DMS 273 treated with DMSO at 0.1 percent for 48 hours (cell line): ENCODE measurements around the gene MX2.

Source experiments
- DNase-seq: peaks from one replicate; lab custom pipeline; 2025; lab: John Stamatoyannopoulos, UW

The MX2 gene

GRCh38 chr21:41438425-41439113 is 76.7 kb downstream of the MX2 start:
- no peak for DNase-seq

DNA sequence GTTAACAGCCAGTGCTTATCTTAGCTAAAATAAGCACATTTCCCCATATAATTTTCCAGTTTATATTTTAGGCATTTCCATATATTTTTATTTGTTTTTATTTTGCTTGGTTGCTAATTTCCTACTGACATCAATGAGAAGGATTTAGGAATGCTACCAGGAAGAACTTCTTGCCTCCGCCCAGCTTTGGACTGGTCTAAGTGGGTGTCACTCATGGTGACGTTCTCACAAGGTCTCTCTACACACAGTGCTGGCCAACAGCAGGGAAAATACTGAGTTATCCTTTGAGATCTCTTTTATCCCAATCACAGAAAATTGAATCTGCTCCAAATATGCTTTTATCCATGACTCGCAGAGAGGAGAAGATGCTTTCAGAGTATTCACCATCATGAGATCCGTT is 77.4 kb downstream of the MX2 start:
- no peak for DNase-seq

GRCh38 chr21:41441546-41441945 is 79.7 kb downstream of the MX2 start:
- no peak for DNase-seq

GRCh38 chr21:41442481-41443186 is 80.8 kb downstream of the MX2 start:
- DNase-seq, result no peak

DNA sequence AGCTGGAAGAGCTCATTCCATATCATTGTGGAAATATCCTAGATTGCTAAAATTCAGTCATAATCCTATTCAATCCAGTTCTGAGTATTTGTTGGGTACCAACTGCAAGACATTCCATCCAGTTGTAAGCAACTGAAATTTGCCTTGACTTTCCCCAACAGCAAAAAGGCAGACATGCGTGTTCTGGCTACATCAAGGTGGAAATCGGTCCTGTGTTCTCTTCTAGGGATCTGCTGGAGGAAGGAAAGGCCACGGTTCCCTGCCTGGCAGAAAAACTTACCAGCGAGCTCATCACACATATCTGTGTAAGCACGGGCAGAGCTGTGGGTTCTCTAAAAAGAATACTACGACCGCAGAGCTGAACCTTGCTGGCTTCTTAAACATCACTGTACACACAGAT is 81.7 kb downstream of the MX2 start:
- DNase-seq, result no peak

DNA sequence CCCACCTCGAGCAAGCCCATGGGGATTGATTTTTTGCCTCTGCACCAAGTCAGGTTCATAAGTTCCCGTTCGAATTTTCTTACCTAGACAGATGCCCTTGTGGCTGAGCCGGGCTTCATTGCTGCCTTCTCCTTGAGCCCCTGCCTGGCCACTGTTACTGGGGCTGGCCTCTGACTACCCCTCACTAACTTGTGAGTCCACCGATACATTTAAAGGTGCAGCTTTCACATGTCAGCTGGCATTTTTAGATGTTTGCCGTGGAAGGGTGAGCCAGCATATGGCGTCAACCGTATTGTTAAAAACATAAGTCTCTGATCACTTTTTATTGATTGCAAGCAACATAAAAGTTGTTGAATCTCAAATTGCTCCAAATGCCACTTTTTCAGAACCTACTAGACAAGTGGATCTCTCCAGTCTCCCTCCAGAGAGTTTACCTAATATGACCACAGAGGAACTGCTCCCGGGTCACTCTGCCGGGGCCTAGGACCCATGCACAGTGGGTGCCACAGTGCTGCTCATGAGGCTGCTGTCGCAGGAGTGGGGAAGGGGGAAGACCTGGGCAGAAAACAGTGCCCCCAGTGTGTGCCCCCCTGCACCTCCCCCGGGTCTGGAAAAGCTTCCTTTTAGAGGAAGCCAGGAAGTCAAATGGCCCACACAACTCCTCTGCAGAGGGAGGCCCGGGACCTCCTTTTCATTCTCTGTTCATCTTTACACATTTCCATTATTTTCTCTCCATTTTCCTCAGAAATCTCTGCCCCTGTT is 83.1 kb downstream of the MX2 start:
- DNase-seq, result no peak

DNA sequence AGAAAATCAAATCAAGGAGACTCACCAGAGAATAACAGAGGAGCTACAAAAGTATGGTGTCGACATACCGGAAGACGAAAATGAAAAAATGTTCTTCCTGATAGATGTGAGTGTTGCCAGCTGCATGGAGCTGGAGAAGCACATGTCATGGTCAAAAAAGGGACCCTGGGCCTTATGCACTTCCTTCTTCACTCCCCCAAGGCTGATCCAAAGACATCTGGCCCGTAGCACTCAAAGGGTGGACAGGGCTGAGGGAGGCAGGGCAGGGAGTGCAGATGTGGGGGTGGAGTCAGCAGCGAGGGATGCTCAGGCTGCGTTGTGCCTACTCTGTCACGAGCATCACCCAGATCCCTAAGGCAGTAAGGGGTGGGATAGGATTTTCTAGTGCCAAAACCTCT is 83.6 kb downstream of the MX2 start:
- no peak for DNase-seq

GRCh38 chr21:41446586-41446985 is 84.8 kb downstream of the MX2 start:
- DNase-seq, result no peak

DNA sequence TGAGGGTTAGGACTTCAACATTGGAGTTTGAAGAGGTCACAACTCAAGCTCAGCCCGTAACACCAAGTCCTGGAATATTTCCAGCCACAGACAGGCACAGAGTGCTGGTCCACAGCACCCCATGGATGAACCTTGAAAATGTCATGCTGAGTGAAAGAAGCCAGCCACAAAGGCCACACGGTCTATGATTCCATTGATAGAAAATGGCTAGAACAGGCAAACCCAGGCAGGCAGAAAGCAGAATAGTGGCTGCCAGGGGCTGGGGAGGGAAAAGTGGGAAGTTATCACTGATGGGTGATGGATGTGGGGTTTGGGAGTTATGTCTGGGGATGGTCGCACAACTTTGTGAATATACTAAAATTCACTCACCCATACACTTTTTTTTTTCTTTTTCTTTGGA is 85.5 kb downstream of the MX2 start:
- DNase-seq, result no peak

GRCh38 chr21:41449613-41450012 is 87.8 kb downstream of the MX2 start:
- no peak for DNase-seq

- no peak for DNase-seq
These were observed 90.2 kb downstream of the MX2 start for GRCh38 chr21:41451753-41452676.

GRCh38 chr21:41453198-41453597 is 91.4 kb downstream of the MX2 start:
- no peak for DNase-seq

DNA sequence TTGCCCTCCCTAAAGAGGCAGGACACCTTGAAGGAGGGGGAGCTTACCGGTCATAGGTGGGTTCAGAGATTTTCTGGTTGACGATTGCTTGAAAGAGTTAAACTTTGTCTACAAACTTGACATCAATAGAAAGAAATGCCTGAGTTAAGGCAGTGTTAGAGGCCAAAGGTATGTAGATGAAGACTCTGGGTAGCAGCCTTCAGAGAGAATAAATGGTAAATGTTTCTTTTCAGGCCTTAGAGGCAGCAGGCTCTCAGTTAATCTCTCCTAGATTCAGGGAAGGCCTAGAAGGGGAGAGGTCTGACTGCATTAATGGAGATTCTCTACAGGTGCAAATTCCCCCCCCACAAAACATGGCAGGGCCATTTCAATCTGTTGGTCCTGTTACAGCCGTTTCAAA is 91.9 kb downstream of the MX2 start:
- no peak for DNase-seq

GRCh38 chr21:41458121-41458520 is 96.3 kb downstream of the MX2 start:
- DNase-seq, result no peak

GRCh38 chr21:41458559-41458958 is 96.7 kb downstream of the MX2 start:
- no peak for DNase-seq
